ENCODE data around the gene DPH5.

DNA sequence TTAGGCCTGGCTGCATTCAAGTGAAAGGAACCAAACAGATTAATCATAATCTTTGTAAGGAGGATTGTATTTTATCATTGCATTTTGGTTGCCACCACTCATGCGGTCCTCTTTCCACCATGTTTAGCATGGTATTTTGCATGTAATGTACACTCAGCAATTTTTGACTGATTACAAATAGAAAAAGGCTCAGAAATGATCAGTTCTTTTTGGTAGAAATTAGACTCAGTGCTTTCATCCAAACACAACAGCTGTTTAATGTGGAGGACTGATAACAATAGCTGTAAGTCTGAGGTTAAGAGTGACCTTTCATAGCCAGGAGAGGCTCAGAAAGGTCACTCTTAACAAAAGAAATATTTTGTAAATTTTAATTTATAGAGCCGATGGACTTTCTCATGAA, 25.3 kb upstream of the DPH5 start:
- TF ChIP-seq, protein P1, sequence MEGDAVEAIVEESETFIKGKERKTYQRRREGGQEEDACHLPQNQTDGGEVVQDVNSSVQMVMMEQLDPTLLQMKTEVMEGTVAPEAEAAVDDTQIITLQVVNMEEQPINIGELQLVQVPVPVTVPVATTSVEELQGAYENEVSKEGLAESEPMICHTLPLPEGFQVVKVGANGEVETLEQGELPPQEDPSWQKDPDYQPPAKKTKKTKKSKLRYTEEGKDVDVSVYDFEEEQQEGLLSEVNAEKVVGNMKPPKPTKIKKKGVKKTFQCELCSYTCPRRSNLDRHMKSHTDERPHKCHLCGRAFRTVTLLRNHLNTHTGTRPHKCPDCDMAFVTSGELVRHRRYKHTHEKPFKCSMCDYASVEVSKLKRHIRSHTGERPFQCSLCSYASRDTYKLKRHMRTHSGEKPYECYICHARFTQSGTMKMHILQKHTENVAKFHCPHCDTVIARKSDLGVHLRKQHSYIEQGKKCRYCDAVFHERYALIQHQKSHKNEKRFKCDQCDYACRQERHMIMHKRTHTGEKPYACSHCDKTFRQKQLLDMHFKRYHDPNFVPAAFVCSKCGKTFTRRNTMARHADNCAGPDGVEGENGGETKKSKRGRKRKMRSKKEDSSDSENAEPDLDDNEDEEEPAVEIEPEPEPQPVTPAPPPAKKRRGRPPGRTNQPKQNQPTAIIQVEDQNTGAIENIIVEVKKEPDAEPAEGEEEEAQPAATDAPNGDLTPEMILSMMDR (IDR thresholded peaks at IDR 0.05): no peak
- no peak for TF ChIP-seq POLR2A (IDR thresholded peaks at IDR 0.05)
